K562 (cell line): ENCODE results near the gene COX5A. TPM values are rescaled to one million over a fixed set of nuclear protein-coding genes. Genes with fewer than 3 reads are reported as not detected.
A peak's percentile ranks its signal among the peaks of the same experiment; 100 is the strongest.

Experiments
- BMI1 ChIP-seq: fragments of 150-350 bp; IDR thresholded peaks from 2 replicates; pipeline ENCODE4 v1.6.1; 2014; ENCODE audit warnings: low read length
- CAMTA2 ChIP-seq: fragments of 250-450 bp; sonication (Bioruptor Pico); conservative IDR thresholded peaks from 2 replicates; pipeline ENCODE4 v1.5.1; 2022
- DACH1 ChIP-seq: fragments of 450-650 bp; IDR thresholded peaks from 2 replicates; pipeline ENCODE4 v1.6.1; 2018; ENCODE audit not compliant: partially characterized antibody
- DMBX1 ChIP-seq: fragments of 250-450 bp; sonication (Bioruptor Pico); IDR thresholded peaks from 2 replicates; pipeline ENCODE4 v1.8.0; 2022; ENCODE audit warnings: inconsistent platforms, mild to moderate bottlenecking, moderate library complexity, borderline replicate concordance
- E2F4 ChIP-seq: sonication (generic); formaldehyde crosslinking; IDR thresholded peaks from 2 replicates; pipeline ENCODE4 v1.8.0; 2022; ENCODE audit warnings: mild to moderate bottlenecking, low read depth, missing genetic modification reagents
- HMBOX1 ChIP-seq: sonication (generic); IDR thresholded peaks from 2 replicates; pipeline ENCODE4 v1.6.1; 2016
- RB1 ChIP-seq: fragments of 450-650 bp; IDR thresholded peaks from 2 replicates; pipeline ENCODE4 v1.6.1; 2017; ENCODE audit warnings: low read depth, mild to moderate bottlenecking
- SRSF9 ChIP-seq: fragments of 200-400 bp; formaldehyde crosslinking; IDR thresholded peaks from 2 replicates; pipeline ENCODE4 v1.6.1; 2017; ENCODE audit warnings: low read depth, low read length, borderline replicate concordance
- ZC3H4 ChIP-seq: sonication (generic); formaldehyde crosslinking; IDR thresholded peaks from 2 replicates; pipeline ENCODE4 v1.9.0; 2021; ENCODE audit warnings: missing genetic modification reagents, borderline replicate concordance
- ZNF239 ChIP-seq: fragments of 250-450 bp; sonication (Bioruptor Pico); IDR thresholded peaks from 2 replicates; pipeline ENCODE4 v1.4.0; 2020; ENCODE audit warnings: mild to moderate bottlenecking
- ZNF507 ChIP-seq: conservative IDR thresholded peaks from 2 replicates; pipeline ENCODE4 v1.6.1; 2017; ENCODE audit warnings: missing genetic modification characterization, missing compliant biosample characterization
- polyA plus RNA-seq, 8 experiments: library from polyadenylated mRNA; depleted of rRNA in 4 of 8; stranded (reverse) in 5 of 8; unstranded in 3 of 8; fragments of >200 nt; fragmentation: Nextera tagmentation in 2 of 8; fragmentation: Illumina TruSeq in 1 of 8; extraction: Ambion mirVana in 2 of 8; extraction: Trizol in 1 of 8; gene quantifications; 2 replicates each; pipeline versions ENCODE4 v1.2.1 to v1.2.3, GENCODE V29; 2011 to 2014; ENCODE audit warnings: inconsistent platforms in 1 of 8, missing spikeins in 1 of 8
- total RNA-seq, 7 experiments: library from RNA; depleted of rRNA in 6 of 7; stranded (reverse); fragments of >200 nt in 6 of 7; fragmentation: Illumina TruSeq in 2 of 7; extraction: Trizol in 2 of 7; gene quantifications; 2 replicates each; pipeline versions ENCODE4 v1.2.1 to v1.2.3, GENCODE V29; 2011 to 2021; ENCODE audit warnings: low replicate concordance in 1 of 7
- TF ChIP-seq, protein P1 (sequence below), 2 experiments: fragments of 450-650 bp in 1 of 2; sonication (generic) in 1 of 2; formaldehyde crosslinking in 1 of 2; IDR thresholded peaks in 1 of 2; conservative IDR thresholded peaks in 1 of 2; 2 replicates each; pipeline versions ENCODE4 v1.6.1 to v1.8.1; 2016 to 2023; ENCODE audit warnings: mild to moderate bottlenecking in 2 of 2, moderate library complexity in 2 of 2, inconsistent platforms in 1 of 2, missing genetic modification reagents in 1 of 2
- TF ChIP-seq, protein P2 (sequence below): fragments of 450-650 bp; IDR thresholded peaks from 2 replicates; pipeline ENCODE4 v1.6.1; 2018; ENCODE audit warnings: mild to moderate bottlenecking, low read depth; ENCODE audit not compliant: partially characterized antibody
- TF ChIP-seq, protein P3 (sequence below): fragments of 450-650 bp; formaldehyde crosslinking; IDR thresholded peaks from 2 replicates; pipeline ENCODE4 v1.4.0; 2020; ENCODE audit warnings: mild to moderate bottlenecking, moderate library complexity
- TF ChIP-seq, protein P4 (sequence below), 2 experiments: fragments of 450-650 bp in 1 of 2; IDR thresholded peaks; 2 replicates each; pipeline ENCODE4 v1.6.1; 2011 to 2017; ENCODE audit warnings: low read depth in 2 of 2, antibody characterized with exemption in 1 of 2, borderline replicate concordance in 1 of 2, low read length in 1 of 2, mild to moderate bottlenecking in 1 of 2, mixed read lengths in 1 of 2; ENCODE audit not compliant: control insufficient read depth in 1 of 2

Gene COX5A
- total and polyA plus RNA-seq, 9 of the 15 experiments (the other 6 are each of a cell fraction or from before 2014, with no cell fraction given): 86.8 to 553 (median 371) TPM

DNA sequence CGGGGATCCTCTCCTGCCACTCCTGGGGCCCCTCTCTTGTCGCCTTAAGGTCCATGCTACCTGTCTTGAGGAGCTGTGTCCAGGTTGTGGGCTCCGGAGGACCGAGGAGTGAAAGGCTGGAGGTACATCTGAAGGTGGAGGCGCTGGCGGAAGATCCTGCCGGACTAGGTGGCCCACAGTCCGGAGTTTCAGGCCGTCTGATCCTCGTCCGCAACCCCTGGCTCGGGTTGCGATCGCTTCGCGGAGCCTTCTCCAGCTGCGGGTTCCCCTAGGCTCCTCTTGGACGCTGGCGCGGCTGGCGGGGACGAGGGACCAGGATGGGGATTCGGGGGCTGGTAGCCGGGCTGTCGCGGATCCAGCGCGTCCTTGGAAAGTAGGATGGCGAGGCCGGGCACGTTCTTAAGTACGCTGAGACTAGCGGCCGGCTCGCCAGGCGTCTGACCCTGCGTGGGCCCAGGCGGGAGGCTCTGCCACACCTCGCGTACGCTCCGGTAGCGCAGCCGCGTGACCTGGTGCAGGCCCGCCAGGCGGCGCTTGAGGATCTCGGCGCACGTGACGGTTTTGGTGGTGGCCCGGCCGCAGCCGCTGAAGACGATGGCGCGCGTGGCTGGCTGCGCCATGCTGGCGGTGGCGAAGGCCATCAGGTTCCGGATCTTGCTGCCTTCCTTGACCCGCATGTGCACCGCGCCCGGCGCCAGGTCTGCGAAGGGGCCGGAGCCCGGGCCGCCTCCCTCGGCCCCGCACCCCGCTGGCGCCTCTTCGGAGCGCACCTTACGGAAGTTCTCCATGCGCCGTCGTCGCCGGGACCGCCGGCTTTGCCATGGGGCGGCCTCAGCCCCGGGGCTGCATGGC lies 18.1 kb upstream of the COX5A start (continued):
- TF ChIP-seq, protein P1, sequence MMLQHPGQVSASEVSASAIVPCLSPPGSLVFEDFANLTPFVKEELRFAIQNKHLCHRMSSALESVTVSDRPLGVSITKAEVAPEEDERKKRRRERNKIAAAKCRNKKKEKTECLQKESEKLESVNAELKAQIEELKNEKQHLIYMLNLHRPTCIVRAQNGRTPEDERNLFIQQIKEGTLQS (IDR thresholded peaks at IDR 0.05): no peak
- TF ChIP-seq, protein P1 (CRISPR knock-in tag; conservative IDR thresholded peaks at IDR 0.05): peak; percentile 85
- TF ChIP-seq HMBOX1 (no peak), ZC3H4 (CRISPR knock-in tag) (no peak), CAMTA2 (CRISPR knock-in tag) (no peak), BMI1 (no peak), RB1 (peak; percentile 70; the same call in 1 of the 2 replicates), DACH1 (no peak), ZNF507 (tag) (no peak), SRSF9 (no peak), E2F4 (peak; percentile 91), DMBX1 (CRISPR knock-in tag) (peak; percentile 72), ZNF239 (CRISPR knock-in tag) (no peak)
- TF ChIP-seq, protein P2, sequence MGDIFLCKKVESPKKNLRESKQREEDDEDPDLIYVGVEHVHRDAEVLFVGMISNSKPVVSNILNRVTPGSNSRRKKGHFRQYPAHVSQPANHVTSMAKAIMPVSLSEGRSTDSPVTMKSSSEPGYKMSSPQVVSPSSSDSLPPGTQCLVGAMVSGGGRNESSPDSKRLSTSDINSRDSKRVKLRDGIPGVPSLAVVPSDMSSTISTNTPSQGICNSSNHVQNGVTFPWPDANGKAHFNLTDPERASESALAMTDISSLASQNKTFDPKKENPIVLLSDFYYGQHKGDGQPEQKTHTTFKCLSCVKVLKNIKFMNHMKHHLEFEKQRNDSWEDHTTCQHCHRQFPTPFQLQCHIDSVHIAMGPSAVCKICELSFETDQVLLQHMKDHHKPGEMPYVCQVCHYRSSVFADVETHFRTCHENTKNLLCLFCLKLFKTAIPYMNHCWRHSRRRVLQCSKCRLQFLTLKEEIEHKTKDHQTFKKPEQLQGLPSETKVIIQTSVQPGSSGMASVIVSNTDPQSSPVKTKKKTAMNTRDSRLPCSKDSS: no peak
- TF ChIP-seq, protein P3, sequence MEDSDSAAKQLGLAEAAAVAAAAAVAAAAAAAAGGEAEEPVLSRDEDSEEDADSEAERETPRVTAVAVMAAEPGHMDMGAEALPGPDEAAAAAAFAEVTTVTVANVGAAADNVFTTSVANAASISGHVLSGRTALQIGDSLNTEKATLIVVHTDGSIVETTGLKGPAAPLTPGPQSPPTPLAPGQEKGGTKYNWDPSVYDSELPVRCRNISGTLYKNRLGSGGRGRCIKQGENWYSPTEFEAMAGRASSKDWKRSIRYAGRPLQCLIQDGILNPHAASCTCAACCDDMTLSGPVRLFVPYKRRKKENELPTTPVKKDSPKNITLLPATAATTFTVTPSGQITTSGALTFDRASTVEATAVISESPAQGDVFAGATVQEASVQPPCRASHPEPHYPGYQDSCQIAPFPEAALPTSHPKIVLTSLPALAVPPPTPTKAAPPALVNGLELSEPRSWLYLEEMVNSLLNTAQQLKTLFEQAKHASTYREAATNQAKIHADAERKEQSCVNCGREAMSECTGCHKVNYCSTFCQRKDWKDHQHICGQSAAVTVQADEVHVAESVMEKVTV (CRISPR knock-in tag): no peak
- TF ChIP-seq, protein P4, sequence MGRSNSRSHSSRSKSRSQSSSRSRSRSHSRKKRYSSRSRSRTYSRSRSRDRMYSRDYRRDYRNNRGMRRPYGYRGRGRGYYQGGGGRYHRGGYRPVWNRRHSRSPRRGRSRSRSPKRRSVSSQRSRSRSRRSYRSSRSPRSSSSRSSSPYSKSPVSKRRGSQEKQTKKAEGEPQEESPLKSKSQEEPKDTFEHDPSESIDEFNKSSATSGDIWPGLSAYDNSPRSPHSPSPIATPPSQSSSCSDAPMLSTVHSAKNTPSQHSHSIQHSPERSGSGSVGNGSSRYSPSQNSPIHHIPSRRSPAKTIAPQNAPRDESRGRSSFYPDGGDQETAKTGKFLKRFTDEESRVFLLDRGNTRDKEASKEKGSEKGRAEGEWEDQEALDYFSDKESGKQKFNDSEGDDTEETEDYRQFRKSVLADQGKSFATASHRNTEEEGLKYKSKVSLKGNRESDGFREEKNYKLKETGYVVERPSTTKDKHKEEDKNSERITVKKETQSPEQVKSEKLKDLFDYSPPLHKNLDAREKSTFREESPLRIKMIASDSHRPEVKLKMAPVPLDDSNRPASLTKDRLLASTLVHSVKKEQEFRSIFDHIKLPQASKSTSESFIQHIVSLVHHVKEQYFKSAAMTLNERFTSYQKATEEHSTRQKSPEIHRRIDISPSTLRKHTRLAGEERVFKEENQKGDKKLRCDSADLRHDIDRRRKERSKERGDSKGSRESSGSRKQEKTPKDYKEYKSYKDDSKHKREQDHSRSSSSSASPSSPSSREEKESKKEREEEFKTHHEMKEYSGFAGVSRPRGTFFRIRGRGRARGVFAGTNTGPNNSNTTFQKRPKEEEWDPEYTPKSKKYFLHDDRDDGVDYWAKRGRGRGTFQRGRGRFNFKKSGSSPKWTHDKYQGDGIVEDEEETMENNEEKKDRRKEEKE (IDR thresholded peaks at IDR 0.05; ENCODE audit: borderline replicate concordance in 1 of 2, control insufficient read depth in 1 of 2, low read depth in 2 of 2, low read length in 1 of 2): 0 out of 4 replicates have a peak, but pooled peaks of 1 of the 2 experiments have one; percentile 23
